ENCODE data around the gene PEMT. TPM values are rescaled to one million over a fixed set of nuclear protein-coding genes. Genes with fewer than 3 reads are reported as not detected.

The PEMT gene
- total RNA-seq, 2 experiments from 2014 or later = 13.1 to 13.9 TPM

DNA sequence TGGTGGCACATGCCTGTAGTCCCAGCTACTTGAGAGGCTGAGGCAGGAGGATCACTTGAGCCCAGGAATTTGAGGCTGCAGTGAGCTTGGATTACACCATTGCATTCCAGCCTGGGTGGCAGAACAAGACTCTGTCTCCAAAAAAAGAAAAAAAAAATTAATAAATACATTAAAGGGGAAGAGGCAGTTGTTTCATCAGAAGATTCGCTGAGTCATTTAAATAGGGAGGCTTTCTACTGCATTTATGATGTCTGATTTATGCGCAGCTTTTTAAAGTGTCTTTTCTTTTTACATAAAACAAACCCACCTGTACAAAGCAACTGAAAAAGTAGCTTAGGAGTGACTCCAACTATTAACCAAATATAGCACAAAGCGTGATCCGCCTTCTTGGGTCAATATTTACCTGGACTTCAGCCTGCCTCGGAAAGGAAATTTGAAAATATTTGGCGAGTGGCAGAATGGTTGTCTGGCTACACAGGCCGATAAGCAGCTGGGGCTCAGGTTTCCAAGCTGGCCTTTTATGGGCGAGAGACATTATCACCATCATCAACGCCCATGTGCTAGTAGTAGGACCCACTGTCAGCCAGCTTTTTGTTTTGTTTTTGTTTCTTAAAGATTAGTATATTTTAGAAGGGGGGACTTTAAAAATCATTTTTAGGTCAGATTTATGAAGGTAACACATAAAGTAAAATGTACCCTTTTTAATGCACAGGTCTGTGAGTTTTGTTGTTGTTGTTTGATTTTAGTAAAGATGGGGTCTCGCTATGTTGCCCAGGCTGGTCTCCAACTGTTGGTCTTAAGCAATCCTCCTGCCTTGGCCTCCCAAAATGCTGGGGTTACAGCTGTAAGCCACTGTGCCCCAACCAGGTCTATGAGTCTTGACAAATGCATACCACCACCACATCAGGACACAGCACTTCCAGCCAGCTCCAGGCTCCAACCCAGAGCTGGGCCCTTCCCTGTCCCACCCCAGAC, 52.8 kb downstream of the PEMT start:
- Mint-ChIP-seq H3K4me1 (no peaks in the 10 kb centered on the region), H3K27me3 (no peaks in the 10 kb centered on the region), H3K27ac (no peak overlapping the region), H3K9me3 (no peaks in the 10 kb centered on the region), H3K4me3 (no peak overlapping the region), H3K36me3 (no peaks in the 10 kb centered on the region)
- DNase-seq (no peak), ATAC-seq (ENCODE audit: low read depth) (no peak)
- POLR2A ChIA-PET = no interaction called here

- H3K4me3 Mint-ChIP-seq = no peak overlapping the region
- no peak for DNase-seq
- H3K4me1 Mint-ChIP-seq = no peaks in the 10 kb centered on the region
- H3K9me3 Mint-ChIP-seq = no peaks in the 10 kb centered on the region
- POLR2A ChIA-PET = no interaction called here
- H3K36me3 Mint-ChIP-seq = no peaks in the 10 kb centered on the region
- H3K27ac Mint-ChIP-seq = no peak overlapping the region
- no peak for ATAC-seq (ENCODE audit: low read depth)
- no peaks in the 10 kb centered on the region for H3K27me3 Mint-ChIP-seq
Measured at GRCh38 chr17:17537311-17538099, 54.0 kb downstream of the PEMT start.

DNA sequence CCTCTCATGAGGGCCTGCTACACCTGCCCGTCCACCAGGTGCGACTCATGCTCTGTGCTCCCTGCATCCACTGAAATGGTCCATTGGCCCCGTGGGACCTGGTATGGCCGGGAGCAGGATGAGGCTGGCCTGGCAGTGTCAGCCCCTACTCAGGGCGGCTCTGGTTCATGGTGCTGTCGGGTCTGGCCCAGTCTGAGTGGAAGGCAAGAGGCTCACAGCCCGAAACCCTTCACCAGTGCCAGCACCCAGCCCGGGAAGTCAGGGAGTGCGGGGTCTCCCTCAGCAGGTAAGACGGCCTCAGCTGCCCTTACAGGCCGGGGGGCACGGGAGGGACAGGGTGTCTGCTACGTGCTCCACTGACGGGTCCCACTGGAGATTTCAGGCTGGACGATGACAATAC, 54.8 kb downstream of the PEMT start:
- no peaks in the 10 kb centered on the region for H3K36me3 Mint-ChIP-seq
- no peak overlapping the region for H3K4me3 Mint-ChIP-seq
- no peaks in the 10 kb centered on the region for H3K9me3 Mint-ChIP-seq
- DNase-seq (no peak), ATAC-seq (ENCODE audit: low read depth) (no peak)
- H3K27me3 Mint-ChIP-seq = peaks cover 3% of the 10 kb centered on the region
- H3K27ac Mint-ChIP-seq = no peak overlapping the region
- H3K4me1 Mint-ChIP-seq = no peaks in the 10 kb centered on the region
- POLR2A ChIA-PET = no interaction called here

GRCh38 chr17:17535957-17536356, 55.6 kb downstream of the PEMT start:
- Mint-ChIP-seq H3K27ac (no peak overlapping the region), H3K27me3 (peaks cover 3% of the 10 kb centered on the region), H3K4me1 (no peaks in the 10 kb centered on the region), H3K36me3 (no peaks in the 10 kb centered on the region), H3K4me3 (no peak overlapping the region), H3K9me3 (no peaks in the 10 kb centered on the region)
- ATAC-seq (ENCODE audit: low read depth) = no peak
- POLR2A ChIA-PET = no interaction called here
- DNase-seq = no peak

DNA sequence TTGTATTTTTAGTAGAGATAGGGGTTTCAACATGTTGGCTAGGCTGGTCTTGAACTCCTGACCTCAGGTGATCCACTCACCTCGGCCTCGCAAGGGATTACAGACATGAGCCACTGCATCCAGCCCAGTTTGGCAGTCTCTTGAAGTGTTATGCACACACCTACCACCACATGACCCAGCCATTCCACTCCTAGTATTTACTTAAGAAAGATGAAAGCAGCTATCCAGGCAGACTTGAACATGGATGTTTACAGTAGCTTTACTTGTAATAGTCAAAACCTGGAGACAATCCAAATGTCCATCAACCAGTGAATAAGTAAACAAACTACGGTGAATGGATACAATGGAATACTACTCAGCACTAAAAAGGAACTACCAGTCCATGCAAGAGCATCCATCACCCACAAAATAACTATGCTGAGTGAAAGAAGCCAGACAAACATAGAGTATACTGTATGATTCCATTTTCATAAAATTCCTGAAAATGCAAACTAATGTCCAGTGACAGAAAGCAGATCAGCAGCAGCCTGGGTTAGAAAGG, 57.5 kb downstream of the PEMT start:
- Mint-ChIP-seq H3K27ac (no peak overlapping the region), H3K27me3 (peaks cover 3% of the 10 kb centered on the region), H3K9me3 (no peaks in the 10 kb centered on the region), H3K36me3 (no peaks in the 10 kb centered on the region), H3K4me3 (no peak overlapping the region), H3K4me1 (no peaks in the 10 kb centered on the region)
- POLR2A ChIA-PET = no interaction called here
- ATAC-seq (ENCODE audit: low read depth) (no peak), DNase-seq (no peak)

DNA sequence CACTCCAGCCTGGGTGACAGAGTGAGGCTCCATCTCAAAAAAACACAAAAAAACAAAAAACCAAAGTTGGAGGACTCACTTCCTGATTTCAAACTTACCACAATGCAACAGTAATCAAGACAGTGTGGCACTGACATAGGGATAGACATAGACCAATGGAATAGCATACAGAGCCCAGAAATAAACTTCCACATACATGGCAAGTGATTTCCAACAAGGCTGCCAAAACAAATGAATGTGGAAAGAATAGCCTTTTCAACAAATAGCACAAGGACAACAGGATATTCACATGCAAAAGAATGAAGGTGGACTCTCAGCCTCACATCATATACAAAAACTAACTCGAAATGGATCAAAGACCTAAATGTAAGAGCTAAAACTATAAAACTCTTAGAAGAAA, 58.5 kb downstream of the PEMT start:
- DNase-seq (no peak), ATAC-seq (ENCODE audit: low read depth) (no peak)
- H3K4me1 Mint-ChIP-seq = no peaks in the 10 kb centered on the region
- H3K27me3 Mint-ChIP-seq = peaks cover 3% of the 10 kb centered on the region
- H3K4me3 Mint-ChIP-seq = no peak overlapping the region
- POLR2A ChIA-PET = no interaction called here
- no peak overlapping the region for H3K27ac Mint-ChIP-seq
- no peaks in the 10 kb centered on the region for H3K36me3 Mint-ChIP-seq
- no peaks in the 10 kb centered on the region for H3K9me3 Mint-ChIP-seq

DNA sequence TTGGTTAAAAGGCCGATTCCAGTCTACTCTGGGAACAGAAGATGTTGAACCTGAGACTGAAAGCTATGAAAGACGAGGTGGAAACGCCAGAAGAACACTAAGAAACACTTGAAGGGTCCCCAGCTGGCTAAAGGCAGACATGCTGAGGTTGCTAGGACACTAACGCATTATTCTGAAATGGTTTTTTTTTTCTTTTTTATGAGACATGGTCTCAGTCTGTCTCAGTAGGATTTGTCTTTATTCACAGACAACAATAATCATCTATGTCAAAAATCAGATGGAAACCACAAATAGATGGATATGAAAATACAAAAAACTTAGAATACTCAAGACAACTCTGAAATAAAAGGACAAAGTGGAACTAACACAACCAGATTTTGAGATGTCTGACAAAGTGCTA, 60.4 kb downstream of the PEMT start:
- no peaks in the 10 kb centered on the region for H3K36me3 Mint-ChIP-seq
- DNase-seq = no peak
- H3K27ac Mint-ChIP-seq = no peak overlapping the region
- H3K4me3 Mint-ChIP-seq = no peak overlapping the region
- H3K9me3 Mint-ChIP-seq = no peaks in the 10 kb centered on the region
- no peak for ATAC-seq (ENCODE audit: low read depth)
- POLR2A ChIA-PET = interaction anchor here (1.0 kb wide), 1 partner anchor 34 kb away, joined by 3 read pairs; the partner anchor contains the start of gene RASD1
- no peaks in the 10 kb centered on the region for H3K4me1 Mint-ChIP-seq
- H3K27me3 Mint-ChIP-seq = peaks cover 3% of the 10 kb centered on the region

- H3K9me3 Mint-ChIP-seq = no peaks in the 10 kb centered on the region
- peaks cover 3% of the 10 kb centered on the region for H3K27me3 Mint-ChIP-seq
- POLR2A ChIA-PET = no interaction called here
- no peaks in the 10 kb centered on the region for H3K36me3 Mint-ChIP-seq
- H3K27ac Mint-ChIP-seq = no peak overlapping the region
- ATAC-seq (ENCODE audit: low read depth) (no peak), DNase-seq (no peak)
- no peak overlapping the region for H3K4me3 Mint-ChIP-seq
- H3K4me1 Mint-ChIP-seq = no peaks in the 10 kb centered on the region
Measured at GRCh38 chr17:17528696-17529652, 62.5 kb downstream of the PEMT start.

- H3K9me3 Mint-ChIP-seq = no peaks in the 10 kb centered on the region
- ATAC-seq (ENCODE audit: low read depth) (no peak), DNase-seq (no peak)
- POLR2A ChIA-PET = no interaction called here
- H3K4me1 Mint-ChIP-seq = no peaks in the 10 kb centered on the region
- no peaks in the 10 kb centered on the region for H3K36me3 Mint-ChIP-seq
- H3K27me3 Mint-ChIP-seq = peaks cover 3% of the 10 kb centered on the region
- H3K27ac Mint-ChIP-seq = no peak overlapping the region
- H3K4me3 Mint-ChIP-seq = no peak overlapping the region
Measured at GRCh38 chr17:17527956-17528500, 63.5 kb downstream of the PEMT start.

DNA sequence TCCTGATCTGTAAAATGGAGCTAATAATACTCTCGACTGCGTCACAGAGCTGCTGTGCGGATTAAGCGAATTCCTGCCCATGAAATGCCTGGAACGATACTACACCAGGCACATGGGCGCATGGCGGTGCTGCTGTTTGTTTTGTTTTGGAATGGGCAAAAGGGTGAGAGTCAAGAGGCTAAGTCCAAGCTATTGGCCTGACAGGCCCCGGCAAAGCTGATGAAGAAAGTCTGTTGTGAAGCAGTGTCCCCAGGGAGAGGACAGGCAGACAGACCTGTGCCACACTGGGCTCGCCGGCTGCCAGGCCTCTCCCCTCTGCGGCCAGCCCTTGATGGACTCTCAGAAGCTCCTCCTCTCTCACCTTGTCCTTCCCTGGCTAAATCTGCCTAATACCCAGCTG, 64.0 kb downstream of the PEMT start:
- DNase-seq (no peak), ATAC-seq (ENCODE audit: low read depth) (no peak)
- Mint-ChIP-seq H3K9me3 (no peaks in the 10 kb centered on the region), H3K27ac (no peak overlapping the region), H3K4me3 (no peak overlapping the region), H3K27me3 (peaks cover 3% of the 10 kb centered on the region), H3K36me3 (no peaks in the 10 kb centered on the region), H3K4me1 (no peaks in the 10 kb centered on the region)
- POLR2A ChIA-PET = no interaction called here

- no peaks in the 10 kb centered on the region for H3K9me3 Mint-ChIP-seq
- H3K27me3 Mint-ChIP-seq = no peaks in the 10 kb centered on the region
- POLR2A ChIA-PET = no interaction called here
- ATAC-seq (ENCODE audit: low read depth) (no peak), DNase-seq (no peak)
- no peak overlapping the region for H3K27ac Mint-ChIP-seq
- H3K4me3 Mint-ChIP-seq = no peak overlapping the region
- no peaks in the 10 kb centered on the region for H3K4me1 Mint-ChIP-seq
- H3K36me3 Mint-ChIP-seq = no peaks in the 10 kb centered on the region
Measured at GRCh38 chr17:17526369-17526768, 65.1 kb downstream of the PEMT start.

GRCh38 chr17:17525956-17526355, 65.6 kb downstream of the PEMT start:
- H3K4me3 Mint-ChIP-seq = no peak overlapping the region
- no peaks in the 10 kb centered on the region for H3K4me1 Mint-ChIP-seq
- no peaks in the 10 kb centered on the region for H3K36me3 Mint-ChIP-seq
- POLR2A ChIA-PET = interaction anchor here (0.6 kb wide), 1 partner anchor 347 kb away, joined by 3 read pairs; no protein-coding TSS in a partner anchor
- no peak overlapping the region for H3K27ac Mint-ChIP-seq
- H3K27me3 Mint-ChIP-seq = no peaks in the 10 kb centered on the region
- DNase-seq (no peak), ATAC-seq (ENCODE audit: low read depth) (no peak)
- no peaks in the 10 kb centered on the region for H3K9me3 Mint-ChIP-seq
